ENCODE measurements around the gene PATL2.
A peak's percentile ranks its signal among the peaks of the same experiment; 100 is the strongest.
"Not testable (repeated sequence)": the region's sequence is repeated elsewhere in the genome, so short reads cannot be mapped to it uniquely, and the experiment has no call there.

The PATL2 gene

DNA sequence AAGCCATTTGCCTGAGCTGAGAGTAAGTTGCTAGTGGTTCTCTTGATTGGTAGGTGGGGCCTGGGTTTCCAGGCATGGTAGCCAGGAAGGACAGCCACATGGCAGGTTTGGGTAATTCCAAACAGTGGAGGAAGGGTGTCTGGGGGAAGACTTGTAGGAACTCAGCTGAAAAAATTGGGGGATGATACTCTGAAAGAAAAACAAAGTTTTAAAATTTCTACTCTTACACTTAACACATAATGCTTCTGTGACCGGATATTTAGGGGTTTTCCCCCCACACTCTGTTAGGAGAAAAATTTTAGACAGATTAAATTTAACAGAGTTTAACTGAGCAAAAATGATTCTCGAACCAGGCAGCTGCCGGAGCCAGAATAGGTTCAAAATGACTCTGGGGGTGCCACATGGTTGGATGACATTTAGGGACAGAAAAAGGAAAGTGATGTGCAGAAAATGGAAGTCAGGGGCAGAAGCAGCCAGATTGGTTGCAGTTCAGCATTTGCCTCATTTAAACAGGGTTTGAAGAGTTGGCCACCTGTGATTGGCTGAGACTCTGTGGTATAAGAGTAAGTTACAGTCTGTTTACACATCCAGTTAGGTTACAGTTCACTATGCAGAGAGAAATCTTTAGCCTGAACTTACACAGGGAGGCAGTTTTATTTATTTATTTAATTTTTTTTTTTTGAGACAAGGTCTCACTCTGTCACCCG is 8.3 kb upstream of the PATL2 start:
- no peak for DNase-seq

DNA sequence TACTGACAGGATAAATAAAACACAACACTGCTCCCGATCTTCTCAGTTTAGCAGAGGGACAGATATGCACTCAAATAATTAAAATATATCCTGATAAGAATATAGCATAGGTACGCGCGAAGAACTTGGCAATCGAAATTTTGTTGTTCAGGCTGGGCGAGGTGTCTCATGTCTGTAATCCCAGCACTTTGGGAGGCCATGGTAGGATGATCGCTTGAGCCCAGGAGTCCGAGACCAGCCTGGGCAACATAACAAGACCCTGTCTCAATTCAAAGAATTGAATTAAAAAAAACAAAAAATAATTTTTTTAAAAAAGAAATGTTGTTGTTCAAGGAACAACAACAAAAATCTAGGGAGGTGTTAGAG is 7.8 kb upstream of the PATL2 start:
- DNase-seq, result no peak

DNA sequence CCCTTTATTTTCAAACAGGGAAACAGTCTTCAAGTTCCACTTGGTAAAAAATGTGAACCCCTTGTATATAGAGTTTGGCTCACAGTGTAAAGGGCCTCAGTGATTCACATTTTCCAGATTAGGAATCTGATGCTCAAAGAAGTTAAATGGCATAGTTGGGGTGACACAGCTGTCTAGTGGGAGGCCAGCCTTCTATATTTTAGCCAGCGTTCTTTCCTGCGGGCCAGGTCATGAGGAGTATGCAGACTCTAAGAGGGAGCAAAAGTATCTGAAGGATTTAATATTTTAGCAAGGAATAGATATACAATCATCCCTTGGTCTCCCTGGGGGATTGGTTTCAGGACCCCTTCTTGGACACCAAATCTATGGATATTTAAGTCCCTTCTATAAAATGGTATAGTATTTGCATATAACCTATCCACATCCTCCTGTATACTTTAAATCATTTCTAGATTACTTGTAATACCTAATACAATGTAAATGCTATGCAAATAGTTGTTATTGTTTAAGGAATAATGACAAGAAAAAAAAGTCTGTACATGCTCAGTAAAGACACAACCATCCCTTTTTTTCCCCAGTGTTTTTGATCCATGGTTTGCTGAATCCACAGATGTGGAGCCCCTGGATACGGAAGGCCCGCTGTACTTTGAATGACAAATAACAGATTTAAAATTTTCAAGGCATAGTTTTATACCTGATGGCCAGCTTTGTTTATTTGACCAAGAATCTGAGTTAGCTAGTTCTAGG is 7.2 kb upstream of the PATL2 start:
- no peak for DNase-seq

DNA sequence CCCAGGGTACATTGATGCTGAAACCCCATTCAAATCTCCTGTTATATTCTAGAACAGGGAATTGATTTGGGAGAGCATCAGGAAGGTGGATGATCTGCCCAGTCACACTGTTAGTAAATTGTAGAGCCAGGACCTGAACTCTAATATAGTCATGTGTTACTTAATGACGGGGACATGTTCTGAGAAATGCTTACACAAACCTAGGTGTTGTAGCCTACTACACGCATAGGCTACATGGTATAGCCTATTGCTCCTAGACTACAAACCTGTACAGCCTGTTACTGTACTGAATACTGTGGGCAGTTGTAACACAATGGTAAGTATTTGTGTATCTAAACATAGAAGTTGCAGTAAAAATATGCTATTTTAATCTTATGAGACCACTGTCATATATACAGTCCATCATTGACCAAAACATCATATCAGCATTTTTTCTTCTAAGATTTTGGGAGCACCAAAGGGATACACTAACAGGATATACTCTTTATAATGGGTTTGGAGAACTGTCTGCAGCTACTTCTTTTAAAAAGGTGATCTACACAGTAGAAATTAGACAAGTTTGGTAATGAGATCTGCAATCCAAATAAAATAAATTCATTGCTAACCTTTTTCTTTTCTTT is 6.0 kb upstream of the PATL2 start:
- no peak for DNase-seq

DNA sequence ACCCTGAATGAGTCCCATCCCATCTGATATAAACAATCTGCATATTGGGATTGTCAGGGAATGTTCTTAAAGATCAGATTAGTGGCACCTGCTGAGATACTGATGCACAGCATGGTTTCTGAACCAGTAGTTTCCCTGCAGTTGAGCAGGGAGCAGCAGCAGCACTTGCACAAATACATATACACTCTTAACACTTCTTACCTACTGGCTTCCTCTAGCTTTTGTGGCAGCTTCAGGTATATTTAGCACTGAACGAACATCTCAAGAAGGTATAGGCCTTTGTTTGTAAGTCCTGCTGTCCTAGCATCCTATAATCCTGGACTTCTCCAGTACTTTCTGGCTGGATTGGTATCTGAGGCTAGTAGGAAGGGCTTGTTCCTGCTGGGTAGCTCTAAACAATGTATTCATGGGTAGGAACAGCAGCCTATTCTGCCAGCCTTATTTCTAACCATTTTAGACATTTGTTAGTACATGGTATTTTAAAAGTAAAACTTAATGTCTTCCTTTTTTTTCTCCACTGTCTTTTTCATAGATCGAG is 4.7 kb upstream of the PATL2 start:
- no peak for DNase-seq

DNA sequence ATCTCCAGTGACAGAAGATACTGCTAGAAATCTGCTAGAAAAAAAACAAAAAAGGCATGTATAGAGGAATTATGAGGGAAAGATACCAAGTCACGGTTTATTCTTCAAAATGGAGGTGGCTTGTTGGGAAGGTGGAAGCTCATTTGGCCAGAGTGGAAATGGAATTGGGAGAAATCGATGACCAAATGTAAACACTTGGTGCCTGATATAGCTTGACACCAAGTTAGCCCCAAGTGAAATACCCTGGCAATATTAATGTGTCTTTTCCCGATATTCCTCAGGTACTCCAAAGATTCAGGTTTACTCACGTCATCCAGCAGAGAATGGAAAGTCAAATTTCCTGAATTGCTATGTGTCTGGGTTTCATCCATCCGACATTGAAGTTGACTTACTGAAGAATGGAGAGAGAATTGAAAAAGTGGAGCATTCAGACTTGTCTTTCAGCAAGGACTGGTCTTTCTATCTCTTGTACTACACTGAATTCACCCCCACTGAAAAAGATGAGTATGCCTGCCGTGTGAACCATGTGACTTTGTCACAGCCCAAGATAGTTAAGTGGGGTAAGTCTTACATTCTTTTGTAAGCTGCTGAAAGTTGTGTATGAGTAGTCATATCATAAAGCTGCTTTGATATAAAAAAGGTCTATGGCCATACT is 4.1 kb upstream of the PATL2 start:
- no peak for DNase-seq

DNA sequence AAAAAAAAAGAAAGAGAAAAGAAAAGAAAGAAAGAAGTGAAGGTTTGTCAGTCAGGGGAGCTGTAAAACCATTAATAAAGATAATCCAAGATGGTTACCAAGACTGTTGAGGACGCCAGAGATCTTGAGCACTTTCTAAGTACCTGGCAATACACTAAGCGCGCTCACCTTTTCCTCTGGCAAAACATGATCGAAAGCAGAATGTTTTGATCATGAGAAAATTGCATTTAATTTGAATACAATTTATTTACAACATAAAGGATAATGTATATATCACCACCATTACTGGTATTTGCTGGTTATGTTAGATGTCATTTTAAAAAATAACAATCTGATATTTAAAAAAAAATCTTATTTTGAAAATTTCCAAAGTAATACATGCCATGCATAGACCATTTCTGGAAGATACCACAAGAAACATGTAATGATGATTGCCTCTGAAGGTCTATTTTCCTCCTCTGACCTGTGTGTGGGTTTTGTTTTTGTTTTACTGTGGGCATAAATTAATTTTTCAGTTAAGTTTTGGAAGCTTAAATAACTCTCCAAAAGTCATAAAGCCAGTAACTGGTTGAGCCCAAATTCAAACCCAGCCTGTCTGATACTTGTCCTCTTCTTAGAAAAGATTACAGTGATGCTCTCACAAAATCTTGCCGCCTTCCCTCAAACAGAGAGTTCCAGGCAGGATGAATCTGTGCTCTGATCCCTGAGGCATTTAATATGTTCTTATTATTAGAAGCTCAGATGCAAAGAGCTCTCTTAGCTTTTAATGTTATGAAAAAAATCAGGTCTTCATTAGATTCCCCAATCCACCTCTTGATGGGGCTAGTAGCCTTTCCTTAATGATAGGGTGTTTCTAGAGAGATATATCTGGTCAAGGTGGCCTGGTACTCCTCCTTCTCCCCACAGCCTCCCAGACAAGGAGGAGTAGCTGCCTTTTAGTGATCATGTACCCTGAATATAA is 2.2 kb upstream of the PATL2 start:
- DNase-seq, result no peak

DNA sequence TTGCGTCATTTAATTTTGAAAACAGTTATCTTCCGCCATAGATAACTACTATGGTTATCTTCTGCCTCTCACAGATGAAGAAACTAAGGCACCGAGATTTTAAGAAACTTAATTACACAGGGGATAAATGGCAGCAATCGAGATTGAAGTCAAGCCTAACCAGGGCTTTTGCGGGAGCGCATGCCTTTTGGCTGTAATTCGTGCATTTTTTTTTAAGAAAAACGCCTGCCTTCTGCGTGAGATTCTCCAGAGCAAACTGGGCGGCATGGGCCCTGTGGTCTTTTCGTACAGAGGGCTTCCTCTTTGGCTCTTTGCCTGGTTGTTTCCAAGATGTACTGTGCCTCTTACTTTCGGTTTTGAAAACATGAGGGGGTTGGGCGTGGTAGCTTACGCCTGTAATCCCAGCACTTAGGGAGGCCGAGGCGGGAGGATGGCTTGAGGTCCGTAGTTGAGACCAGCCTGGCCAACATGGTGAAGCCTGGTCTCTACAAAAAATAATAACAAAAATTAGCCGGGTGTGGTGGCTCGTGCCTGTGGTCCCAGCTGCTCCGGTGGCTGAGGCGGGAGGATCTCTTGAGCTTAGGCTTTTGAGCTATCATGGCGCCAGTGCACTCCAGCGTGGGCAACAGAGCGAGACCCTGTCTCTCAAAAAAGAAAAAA is 1.4 kb upstream of the PATL2 start:
- DNase-seq, result peak; percentile 69

DNA sequence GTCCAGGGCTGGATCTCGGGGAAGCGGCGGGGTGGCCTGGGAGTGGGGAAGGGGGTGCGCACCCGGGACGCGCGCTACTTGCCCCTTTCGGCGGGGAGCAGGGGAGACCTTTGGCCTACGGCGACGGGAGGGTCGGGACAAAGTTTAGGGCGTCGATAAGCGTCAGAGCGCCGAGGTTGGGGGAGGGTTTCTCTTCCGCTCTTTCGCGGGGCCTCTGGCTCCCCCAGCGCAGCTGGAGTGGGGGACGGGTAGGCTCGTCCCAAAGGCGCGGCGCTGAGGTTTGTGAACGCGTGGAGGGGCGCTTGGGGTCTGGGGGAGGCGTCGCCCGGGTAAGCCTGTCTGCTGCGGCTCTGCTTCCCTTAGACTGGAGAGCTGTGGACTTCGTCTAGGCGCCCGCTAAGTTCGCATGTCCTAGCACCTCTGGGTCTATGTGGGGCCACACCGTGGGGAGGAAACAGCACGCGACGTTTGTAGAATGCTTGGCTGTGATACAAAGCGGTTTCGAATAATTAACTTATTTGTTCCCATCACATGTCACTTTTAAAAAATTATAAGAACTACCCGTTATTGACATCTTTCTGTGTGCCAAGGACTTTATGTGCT is 721 bp upstream of the PATL2 start:
- DNase-seq, result peak; percentile 71

DNA sequence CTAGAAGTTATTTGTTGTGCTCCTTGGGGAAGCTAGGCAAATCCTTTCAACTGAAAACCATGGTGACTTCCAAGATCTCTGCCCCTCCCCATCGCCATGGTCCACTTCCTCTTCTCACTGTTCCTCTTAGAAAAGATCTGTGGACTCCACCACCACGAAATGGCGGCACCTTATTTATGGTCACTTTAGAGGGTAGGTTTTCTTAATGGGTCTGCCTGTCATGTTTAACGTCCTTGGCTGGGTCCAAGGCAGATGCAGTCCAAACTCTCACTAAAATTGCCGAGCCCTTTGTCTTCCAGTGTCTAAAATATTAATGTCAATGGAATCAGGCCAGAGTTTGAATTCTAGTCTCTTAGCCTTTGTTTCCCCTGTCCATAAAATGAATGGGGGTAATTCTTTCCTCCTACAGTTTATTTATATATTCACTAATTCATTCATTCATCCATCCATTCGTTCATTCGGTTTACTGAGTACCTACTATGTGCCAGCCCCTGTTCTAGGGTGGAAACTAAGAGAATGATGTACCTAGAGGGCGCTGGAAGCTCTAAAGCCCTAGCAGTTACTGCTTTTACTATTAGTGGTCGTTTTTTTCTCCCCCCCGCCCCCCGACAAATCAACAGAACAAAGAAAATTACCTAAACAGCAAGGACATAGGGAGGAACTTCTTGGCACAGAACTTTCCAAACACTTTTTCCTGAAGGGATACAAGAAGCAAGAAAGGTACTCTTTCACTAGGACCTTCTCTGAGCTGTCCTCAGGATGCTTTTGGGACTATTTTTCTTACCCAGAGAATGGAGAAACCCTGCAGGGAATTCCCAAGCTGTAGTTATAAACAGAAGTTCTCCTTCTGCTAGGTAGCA is 657 bp downstream of the PATL2 start:
- no peak for DNase-seq

DNA sequence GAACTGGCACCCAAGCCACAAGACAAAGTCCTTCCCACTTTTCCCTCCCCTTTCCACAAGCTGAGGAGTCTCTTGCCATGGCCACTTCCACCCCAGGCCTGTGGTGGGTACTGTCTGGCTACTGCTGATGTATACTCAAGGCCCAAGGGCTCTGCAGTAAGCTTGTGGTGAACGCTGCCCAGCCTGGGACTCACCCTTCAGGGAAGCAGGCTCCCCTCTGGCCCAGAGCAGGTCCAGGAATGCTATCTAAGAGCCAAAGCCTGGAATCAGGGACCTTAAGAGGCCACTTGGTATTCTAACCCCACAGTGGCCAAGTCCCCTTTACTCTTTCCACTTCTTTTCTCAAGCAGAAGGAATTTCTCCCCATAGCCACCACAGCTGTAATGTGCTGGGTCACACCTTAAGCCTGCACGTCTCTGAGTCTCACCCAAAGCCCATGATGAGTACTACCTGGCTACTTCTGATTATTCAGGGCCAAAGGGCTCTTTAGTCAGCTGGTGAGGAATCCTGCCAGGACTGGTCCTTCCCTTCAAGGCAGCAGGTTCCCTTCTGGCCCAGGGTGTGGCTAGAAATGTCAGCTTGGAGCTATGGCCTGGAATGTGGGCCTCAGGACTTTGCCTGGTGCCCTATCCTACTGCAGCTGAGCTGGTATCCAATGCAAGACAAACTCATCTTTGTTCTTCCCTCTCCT is 4.0 kb downstream of the PATL2 start:
- no peak for DNase-seq

DNA sequence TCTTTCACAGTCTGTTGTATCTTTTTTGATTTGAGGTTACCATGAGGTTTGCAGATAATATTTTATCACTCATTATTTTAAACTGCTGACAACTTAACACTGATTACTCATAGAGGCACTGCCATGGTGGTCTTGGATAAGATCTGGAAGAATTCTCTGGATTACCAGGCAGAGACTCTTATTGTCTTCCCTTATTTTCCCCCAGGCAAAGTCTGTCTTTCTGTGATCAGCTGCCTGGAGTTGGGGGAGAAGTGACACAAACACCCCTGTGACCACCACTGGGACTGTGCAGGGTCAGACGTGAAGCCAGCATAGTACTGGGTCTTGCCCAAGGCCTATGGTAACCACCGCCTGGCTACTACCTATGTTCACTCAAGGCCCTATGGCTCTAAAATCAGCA is 4.7 kb downstream of the PATL2 start:
- no peak for DNase-seq

DNA sequence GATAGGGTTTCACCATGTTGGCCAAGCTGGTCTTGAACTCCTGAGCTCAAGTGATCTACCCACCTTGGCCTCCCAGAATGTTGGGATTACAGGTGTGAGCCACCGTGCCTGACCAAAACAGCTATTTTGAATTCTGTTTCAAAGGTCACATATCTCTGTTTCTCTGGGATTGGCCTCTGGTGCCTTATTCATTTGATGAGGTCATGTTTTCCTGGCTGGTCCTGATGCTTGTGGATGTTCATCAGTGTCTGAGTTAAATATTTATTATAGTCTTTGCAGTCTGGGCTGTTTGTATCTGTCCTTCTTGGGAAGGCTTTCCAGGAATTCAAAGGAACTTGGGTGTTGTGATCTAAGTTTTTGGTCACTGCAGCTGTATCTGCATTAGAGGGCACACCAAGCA is 5.1 kb downstream of the PATL2 start:
- no peak for DNase-seq

DNA sequence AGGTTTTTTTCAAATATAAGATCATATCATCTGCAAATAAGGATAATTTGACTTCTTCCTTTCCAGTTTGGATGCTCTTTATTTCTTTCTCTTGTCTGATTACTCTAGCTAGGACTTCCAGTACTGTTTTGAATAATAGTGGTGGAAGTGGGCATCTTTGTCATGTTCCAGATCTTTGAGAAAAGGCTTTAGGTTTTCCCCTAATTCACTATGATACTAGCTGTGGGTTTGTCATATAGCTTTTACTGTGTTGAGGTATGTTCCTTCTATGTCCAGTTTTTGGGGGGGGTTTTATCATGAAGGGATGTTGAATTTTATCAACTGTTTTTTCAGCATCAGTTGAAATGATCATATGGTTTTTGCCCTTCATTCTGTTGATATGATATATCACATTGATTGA is 10.4 kb downstream of the PATL2 start:
- DNase-seq, result not testable (repeated sequence)

DNA sequence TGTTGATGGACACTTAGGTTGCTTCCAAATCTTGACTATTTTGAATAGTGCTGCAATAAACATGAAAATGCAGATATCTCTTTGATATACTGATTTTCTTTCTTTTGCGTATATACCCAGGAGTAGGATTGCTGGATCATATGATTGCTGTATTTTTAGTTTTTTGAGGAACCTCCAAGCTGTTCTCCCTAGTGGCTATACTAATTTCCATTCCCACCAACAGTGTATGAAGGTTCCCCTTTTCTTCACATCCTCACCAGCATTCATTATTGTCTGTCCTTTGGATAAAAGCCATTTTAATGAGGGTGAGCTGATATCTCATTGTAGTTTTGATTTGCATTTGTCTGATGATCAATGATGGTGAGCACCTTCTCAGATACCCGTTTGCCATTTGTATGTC is 12.5 kb downstream of the PATL2 start:
- no peak for DNase-seq

DNA sequence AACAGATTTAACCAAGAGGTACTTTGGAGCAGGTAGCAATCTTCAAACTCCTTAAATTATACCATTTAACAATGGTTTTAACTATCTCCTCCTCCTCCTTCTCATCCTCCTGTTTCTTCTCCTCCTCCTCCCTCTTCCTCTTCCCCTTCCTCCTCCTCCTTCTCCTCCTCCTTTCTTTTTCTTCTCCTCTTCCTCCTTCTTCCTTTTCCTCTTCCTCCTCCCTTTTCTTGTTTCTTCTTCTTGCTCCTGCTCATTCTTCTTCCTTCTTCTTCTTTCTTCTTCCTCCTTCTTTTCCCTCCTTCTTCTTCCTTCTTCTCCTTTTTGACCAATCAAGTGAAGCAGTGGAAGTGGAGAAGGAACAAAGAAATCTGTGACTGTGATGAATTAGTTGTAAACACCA is 14.1 kb downstream of the PATL2 start:
- DNase-seq, result no peak

DNA sequence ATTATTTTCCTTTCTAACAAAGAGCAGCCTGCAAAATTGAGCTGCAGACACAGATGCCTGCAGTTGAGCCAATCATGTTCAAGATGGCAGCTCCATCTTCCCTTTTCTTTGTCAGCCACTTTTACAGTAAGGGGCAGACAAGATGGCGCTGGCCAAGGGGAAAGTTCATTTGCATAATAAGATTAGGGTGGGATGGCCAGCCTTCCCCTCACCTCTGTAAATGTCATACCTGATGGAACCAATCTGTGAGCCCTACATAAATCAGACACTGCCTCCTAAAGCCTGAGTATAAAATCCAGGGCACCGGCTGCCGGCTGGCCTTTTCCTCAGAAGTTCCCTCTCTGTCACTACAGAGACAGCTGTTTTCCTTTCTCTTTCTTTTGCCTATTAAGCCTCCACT is 15.8 kb downstream of the PATL2 start:
- no peak for DNase-seq

DNA sequence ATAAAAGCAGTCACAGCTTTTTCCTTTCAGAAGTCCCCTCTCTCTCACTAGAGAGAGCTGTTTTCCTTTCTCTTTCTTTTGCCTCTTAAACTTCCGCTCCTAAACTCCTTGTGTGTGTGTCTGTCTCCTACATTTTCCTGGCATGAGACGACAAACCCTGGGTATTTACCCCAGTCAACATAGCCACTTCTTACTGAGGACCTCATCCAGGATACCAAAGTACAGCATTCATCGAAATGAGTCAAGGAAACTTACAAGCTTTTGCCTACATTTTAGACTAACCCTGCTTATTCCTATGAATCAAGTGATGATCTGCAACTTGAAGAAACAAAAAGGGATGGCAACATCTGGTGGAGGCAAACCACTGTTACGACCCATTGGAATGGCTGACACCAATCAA is 16.7 kb downstream of the PATL2 start:
- no peak for DNase-seq

DNA sequence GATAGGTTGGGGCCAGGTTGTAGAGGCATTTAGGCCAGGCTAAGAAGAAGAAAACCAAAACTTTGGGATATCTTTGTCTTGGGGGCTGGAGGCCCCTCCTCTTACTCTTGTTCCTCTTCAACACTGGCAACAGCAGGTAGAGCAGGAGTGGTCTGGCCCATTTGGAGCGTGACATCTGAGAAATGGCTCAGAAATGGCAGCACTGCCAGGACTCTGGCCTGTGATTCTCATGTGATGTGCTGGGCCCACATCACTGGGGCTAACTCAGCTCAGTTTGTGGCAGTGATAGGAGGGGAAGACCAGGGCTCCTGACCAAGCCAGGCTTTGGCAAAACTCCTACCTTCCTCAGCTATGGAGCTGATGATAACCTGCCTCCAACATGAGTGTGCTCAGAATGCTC is 18.5 kb downstream of the PATL2 start:
- DNase-seq, result no peak

DNA sequence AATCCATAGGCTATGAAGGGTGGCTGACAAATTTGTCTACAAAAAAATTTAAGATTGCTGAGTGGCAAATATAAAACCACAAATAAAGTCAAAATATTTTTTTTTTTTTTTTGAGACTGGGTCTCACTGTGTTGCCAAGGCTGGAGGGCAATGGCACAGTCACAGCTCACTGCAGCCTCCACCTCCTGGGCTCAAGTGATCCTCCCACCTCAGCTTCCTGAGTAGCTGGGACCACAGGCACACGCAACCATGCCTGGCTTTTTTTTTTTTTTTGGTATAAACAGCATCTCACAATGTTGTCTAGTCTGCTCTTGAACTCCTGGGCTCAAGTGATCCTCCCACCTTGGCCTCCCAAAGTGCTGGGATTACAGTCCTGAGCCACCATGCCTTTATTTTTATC is 20.9 kb downstream of the PATL2 start:
- not testable (repeated sequence) for DNase-seq

Measured in right hindlimb (tissue), 1 donor.